T1000 (cell line): ENCODE data around the gene KRT80.

ENCODE experiments used
- DNase-seq: peaks from one replicate; lab custom pipeline; 2025; ENCODE audit warnings: mixed read lengths; lab: John Stamatoyannopoulos, UW

The KRT80 gene

DNA sequence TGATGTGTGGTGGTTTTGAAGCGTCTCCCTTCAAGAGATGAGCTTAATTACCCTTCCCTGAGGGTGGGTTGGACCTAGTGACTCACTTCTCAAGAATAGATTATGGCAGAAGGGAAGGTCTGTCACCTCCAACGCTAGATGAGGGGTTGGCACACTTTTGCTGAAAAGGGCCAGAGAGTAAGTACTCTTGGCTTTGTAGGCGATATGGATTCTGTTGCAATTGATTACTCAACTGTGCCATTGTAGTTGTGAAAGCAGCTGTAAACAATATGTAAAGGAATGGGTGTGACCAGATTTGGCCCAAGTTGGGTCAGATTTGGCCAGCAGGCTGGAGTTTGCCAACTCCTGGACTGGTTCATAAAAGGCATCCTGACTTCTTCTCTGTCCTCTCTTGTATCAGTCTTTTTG, 59.1 kb downstream of the KRT80 start:
- no peak for DNase-seq

DNA sequence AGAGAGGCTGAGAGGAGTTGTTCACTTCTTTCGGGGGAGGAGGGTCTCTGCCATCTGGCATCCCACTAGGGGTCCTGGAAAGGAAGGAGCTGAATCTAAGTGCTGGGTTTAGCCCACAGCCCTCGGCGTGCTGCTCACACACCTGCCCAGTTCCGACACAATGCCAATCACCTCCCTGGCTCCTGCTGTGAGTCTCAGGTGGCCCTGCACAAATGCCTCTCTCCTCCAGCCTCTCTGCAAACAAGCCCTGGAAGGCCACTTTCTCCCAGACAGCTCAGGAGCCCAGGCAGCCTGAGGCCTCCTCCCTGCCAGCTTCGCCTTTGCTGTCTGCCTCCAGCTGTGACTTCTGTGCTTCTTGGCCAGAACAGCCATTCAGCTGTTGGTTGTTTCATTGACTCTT, 61.1 kb downstream of the KRT80 start:
- DNase-seq, result no peak

DNA sequence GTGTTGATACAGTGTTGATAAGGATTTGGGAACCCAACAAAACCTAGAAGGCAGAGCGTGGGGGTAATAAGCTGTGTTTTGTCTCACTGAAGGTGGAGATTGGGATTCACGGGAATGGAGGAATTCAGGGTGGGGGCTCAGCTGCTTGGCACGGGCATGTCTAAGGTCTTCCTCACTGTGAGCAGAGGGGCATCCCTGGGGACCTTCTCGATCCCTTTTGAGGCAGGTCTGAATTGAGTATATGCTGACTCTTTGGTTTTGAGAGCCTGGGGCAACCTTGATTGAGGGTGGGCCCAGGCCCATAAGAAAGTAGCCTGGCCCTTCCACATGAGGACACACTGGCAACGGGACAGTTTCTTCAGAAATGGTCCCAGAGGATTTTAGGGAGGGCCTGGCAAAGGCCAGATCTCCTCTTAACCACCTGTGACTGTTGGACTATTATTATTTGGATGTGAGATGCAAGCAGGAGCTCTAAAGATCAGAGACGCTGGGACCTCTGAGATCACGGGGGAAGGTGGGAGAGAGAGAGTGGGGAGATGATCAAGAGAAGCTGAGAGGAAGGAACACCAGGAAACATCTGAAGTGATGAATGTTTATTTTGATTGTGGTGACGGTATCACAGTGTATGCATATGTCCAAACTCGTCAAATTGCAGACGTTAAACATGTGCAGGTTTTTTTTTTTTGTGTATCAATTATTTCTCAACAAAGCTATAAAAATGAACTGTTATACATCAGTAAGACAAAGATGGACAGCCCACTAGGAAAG, 63.9 kb downstream of the KRT80 start:
- DNase-seq, result no peak

GRCh38 chr12:52126605-52127578, 64.9 kb downstream of the KRT80 start:
- no peak for DNase-seq

DNA sequence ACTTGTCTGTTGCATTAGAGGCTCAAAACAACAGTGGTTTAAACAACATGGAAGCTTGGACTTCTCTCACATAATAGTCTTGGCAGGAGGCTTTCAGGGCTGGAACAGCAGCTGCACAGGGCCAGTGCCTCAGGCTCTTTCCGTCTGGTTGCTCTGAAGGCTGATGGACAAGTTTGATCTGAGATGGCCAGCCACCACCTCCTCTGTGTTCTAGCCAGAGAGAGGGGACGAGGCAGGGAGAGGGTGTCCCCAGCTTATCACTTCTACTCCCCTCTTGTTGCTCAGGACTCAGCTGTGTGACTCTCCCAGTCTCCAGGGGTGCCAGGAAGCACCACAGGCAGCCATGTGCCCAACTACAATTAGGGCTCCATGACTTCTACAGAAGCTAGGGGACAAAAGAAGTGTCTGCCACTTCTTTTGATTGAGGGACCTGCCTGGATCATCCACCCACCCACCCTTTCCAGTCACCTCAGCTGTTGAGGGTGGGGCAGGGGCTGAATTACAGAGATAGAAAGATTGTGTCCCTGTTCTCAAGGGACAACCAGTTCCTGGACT, 65.7 kb downstream of the KRT80 start:
- DNase-seq, result no peak

- no peak for DNase-seq
Measured at GRCh38 chr12:52125476-52125900, 66.3 kb downstream of the KRT80 start.

DNA sequence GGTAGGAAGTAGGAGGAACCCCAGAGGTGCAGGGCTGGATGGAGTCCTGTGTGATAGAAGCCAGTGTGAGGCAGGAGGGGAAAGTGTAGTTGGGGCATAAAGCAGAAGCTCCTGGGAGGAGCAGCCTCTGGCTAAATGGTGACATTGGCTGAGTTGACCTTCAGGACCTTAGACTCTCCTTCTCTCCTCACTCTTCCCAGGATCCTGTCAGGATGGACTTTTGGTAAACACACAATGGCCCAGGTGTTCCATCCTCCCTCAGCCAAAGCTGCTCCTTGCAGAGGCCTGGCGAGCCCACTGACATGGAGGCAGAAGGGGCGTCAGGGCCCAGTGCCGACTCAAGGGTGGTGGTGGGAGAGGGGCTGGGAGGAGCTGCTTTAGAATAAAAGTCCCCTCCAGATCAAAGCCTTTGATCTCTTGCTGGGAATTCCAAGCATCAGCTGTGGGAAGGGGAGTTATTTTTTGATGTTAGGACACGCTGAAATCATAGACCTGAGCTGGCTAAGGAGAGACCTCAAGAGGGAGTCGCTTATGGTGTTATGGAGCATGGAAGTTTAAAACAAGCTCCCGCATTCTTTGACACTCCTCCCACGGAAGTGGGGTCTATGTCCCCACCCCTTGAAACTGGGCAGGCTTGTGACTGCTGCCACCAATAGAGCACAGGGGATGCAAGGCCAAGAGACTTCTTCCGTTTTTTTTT, 68.2 kb downstream of the KRT80 start:
- DNase-seq, result no peak

DNA sequence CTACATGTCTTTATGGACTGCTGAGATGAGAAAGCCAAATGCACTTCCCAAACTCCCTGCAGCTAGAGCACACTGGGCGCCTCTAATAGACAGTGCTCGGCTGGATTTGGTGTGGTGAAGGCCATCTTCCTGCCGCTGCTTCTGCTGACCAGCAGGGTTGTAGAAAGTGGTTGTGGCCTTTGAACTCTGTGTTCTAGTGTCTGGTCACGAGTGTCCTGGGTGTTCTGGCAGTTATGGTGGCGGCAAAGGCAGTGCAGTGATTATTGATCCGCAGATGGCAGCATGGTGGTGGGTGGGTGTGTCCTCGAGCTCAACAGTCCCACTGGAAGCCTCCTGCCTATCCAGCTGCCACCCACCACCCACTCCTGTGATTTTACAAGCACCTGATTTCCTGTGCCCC, 68.9 kb downstream of the KRT80 start:
- DNase-seq, result no peak

- DNase-seq, result no peak
Measured at GRCh38 chr12:52122540-52122871, 69.3 kb downstream of the KRT80 start.

DNA sequence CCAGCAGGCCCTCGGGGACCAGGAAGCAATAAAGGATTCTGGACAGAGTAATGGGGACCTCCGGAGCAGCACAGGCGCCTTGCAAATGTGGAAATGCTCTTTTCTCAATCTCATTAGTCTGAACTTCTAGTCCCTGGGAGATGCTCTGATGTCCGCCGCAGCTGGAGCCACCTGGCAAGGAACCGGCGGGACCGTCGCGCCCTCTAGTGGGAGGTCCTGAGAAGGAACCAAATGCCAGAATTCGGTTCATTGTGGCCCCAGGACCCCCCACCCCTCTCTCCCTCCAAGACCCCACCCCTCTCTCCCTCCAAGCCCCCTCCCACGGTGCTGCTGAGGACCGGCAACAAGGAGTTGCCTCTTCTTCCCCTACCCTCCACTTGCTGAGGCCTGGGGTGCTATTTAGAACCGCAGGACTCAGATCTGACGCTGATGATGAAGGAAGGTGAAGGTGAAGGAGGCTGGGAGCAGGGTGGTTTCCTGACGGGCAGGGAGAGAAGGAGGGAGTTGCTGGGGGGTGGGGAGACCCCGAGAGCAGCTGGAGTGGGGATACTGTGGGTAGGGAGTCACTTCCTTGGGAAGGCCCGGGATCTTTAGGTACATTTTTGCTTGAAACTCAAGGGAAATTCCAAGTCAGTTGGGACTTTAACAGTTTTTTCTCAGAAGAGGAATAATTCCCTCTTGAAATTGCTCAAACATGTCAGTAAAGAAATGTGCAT, 69.8 kb downstream of the KRT80 start:
- DNase-seq, result no peak

DNA sequence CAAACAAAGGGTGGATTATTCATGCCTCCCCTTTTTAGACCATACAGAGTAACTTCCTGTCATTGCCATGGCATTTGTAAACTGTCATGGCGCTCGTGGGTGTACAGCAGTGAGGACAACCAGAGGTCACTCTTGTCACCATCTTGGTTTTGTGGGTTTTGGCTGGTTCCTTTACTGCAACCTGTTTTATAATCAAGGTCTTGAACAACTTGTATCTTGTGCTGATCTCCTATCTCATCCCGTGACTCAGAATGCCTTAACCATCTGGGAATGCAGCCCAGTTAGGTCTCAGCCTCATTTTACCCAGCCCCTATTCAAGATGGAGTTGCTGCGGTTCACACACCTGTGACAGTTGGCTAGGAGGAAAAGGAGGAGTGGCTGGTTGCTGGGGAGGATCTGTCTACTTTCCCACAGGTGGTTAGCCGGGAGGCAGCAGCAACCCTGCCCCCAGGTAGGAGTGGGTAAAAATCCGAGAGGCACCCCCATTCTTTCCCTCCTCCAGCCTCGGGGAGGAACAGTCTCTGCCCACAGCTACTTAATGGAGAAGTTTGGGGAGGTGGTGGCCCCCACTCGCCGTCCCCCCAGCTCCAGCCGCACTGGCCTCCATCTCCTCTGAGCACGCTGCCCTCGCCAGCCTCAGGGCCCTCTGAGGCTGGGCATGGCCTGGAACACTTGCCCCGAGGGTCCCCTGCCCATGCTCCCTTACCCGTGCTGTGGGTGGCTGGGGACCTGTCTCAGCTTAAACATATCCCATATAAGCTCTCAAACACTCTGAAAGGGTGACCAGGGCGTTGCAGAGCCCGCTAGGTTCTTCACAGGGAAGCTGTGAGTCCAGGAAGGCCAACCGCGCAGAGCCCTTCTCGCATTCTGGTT, 70.6 kb downstream of the KRT80 start:
- no peak for DNase-seq

DNA sequence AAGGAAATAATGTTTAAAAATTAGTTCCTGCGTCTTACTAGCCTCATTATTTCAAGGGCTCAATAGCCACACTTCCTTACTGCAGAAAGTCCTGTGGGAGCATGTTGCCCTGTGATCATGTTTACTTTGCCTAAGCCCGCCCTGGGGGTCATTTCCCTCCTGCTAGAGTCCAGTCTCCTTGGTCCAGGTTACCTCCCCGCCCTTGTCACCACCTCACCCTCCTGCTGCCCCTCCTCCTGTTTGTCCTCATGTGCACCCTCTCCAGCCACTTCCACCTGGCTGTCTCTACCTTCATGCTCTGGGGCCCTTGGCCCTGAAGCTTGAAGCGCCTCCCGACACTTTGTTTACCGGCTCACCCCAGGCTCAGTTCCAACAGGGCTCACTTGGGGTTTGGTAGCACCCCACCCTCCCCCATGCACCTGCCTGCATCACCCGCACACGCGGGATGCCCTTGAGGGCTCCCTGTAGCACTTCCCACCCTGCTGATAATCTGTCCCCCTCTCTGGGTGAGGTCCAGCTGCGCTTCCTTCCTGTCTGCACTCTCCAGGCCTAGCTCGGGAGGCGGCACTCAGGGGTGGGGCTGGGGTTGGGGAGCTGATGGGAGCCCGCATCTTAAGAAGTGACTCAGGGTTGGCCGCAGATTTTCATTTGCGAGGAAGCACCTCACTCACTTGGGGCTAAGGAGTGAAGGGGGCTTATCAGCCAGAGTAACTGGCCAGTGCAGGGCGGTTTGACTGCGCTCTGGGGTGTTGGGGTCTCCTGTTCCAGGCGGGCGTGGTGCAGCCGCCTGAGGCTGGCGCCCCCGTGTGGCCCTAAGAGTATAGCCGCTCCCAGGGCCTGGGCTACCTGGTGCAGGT, 72.2 kb downstream of the KRT80 start:
- no peak for DNase-seq
